NCI-H69 (cell line): ENCODE results near the gene MOAP1.
"Not testable (repeated sequence)": the region's sequence is repeated elsewhere in the genome, so short reads cannot be mapped to it uniquely, and the experiment has no call there.

Experiments
- DNase-seq: peaks from one replicate; lab custom pipeline; 2025; lab: John Stamatoyannopoulos, UW

Gene MOAP1

DNA sequence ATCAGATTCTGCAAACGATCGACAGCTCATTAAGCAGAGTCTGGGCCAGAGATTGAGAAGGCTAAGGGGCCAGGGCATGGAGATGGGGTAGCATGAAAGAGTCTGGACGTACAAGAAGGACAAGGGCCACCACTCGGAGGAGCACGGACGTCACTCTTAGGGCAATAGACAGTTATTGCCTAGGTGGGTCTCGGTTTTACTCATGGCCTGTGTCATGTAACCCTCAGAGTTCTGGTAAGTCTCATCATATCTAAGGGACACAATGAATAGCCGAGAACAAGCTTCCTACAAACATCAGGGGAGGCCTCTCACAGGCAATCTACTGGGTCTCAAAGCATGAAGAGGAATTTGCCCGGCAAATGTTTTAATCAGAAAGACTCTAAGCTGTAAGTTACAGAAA lies 38.6 kb downstream of the MOAP1 start:
- DNase-seq = no peak

DNA sequence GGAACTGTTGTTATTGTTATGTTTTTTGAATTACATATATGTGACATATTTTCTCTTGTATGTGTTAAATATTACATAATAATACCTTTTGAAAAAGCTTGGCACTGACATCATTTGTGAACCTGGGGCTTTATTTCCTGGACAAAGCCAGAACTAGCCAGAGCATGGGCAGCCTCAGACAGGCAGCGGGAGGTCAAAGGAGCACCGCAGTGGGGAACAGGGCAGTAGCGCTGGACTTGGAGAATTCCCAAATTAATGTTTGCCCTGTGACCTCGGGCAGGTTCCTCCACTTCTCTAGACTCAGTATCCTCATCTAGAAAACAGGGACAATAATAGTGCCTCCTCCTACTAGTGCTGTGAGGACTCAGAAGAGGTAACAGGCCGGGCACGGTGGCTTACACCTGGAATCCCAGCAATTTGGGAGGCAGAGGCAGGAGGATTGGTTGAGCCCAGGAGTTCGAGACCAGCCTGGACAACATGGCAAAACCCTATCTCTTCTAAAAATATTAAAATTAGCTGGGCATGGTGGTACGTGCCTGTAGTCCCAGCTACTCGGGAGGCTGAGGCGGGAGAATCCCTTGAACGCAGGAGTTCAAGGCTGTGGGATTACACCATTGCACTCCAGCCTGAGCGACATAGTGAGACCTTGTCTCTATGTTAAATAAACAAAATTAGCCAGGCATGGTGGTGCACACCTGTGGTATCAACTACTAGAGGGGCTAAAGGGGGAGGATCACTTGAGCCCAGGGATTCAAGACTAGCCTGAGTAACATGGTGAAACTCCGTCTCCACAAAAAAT lies 41.6 kb downstream of the MOAP1 start:
- no peak for DNase-seq

DNA sequence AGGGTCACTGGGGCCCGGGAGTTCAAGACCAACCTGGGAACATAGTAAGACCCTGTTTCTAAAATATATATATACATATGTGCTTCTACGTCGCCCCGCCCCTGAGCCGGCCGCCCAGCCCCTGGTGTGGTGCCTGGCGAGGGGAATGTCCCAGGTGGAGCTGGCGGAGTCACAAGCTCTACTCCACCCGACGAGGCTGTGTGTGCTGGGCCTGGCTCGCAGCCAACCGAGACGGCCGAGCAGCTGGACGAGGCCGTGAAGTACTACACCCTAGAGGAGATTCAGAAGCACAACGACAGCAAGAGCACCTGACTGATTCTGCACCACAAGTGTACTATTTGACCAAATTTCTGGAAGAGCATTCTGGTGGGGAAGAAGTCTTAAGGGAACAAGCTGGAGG lies 46.8 kb downstream of the MOAP1 start:
- DNase-seq = peak; percentile 89

DNA sequence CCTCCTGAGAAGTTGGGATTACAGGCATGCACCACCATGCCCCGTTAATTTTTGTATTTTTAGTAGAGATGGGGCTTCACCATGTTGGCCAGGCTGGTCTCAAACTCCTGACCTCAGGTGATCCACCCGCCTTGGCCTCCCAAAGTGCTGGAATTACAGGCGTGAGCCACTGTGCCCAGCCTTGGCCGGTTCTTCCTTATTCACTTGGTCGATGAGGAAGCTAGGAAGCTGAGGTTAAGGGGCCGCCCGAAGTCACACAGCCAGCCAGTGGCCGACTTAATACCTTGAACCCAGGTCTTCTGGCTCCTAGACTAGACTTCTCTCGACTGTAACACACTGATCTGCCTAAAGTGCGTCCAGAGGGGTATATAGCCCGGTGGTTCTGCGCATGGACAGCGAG lies 48.2 kb downstream of the MOAP1 start:
- DNase-seq = not testable (repeated sequence)

DNA sequence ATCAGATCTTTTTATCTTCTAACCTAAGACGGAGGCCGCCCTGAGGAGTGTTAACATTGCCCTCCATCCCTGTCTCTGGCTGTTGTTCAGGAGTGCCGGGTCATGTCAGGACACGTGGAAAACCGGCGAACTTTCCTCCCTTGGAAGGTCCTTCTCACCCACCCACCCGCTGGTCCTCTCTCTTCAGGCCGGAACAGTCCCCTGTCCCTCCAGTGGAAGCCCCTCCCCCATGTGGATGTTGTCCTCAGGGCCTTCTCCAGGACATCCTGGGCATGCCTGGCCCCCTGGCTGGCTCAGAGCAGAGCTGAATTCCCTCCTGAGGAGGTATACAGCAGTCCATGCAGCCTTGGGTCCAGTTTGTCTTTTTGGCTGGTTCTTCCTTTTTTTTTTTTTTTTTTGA lies 48.7 kb downstream of the MOAP1 start:
- no peak for DNase-seq

DNA sequence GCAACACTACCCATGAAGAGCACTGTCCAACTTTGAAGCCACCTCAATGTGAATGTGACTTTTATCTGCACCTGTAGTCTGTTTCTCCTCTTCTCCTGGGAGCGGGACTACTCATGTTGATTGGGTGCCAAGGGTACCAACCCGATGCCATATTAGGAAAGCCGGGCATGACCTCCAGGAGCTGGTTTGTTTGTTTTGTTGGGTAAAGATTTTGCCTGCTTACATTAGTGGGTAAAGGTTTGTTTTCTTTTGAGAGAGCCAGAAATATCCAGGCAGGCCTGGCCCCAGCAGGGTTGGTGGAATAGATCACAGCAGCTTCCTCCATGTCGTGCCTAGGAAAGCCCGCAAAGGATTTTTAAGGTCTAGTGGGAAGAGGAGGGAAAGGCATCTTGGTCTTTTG lies 49.3 kb downstream of the MOAP1 start:
- DNase-seq = peak; percentile 30

DNA sequence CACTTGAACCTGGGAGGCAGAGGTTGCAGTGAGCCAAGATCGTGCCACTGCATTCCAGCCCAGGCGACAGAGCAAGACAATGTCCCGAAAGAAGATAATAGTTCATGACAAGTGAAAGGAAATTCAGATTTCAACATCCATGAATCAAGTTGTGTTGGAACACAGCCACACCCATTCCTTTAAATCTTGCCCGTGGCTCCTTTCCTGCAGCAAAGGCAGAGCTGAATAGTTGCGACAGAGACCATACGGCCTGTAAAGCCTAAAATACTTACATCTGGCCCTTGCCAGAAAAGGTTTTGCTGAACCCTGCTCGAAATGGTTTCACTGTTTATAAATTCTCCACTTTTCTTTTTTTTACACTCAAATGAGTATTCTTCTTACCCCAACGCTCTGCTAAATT lies 51.2 kb downstream of the MOAP1 start:
- DNase-seq = no peak

DNA sequence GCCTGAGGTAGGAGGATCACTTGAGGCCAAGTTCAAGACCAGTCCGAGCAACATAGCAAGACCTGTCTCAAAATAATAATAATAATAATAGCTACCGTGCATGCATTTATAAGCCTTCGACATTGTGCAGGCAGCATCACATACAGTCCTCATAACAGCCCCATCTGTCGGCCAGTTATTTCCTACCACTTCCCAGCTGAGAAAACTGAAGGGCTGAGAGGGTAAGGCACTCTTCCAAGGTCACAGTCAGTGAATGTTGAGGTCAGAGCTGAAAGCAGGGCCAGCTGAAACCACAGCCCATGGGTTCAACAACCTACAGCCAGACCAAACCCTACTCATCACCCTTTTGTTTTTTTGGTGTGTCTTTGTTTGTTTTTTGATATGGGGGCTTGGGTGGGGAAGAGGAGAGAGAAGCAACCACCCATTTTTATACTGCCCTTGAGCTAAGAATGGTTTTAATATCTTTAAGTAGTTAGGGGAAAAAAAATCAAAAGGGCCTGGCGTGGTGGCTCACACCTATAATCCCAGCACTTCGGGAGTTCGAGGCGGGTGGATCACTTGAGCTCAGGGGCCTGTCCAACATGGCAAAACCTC lies 52.1 kb downstream of the MOAP1 start:
- DNase-seq = peak; percentile 44
